HG03558 (cell line): ENCODE data around the gene NCAM1.

ENCODE experiments used
- ATAC-seq: cut with Tn5 transposase; IDR thresholded peaks from one replicate; pipeline ENCODE4 v1.9.1; 2021; ENCODE audit warnings: moderate number of reproducible peaks; ENCODE audit not compliant: unreplicated experiment; ENCODE audit errors: extremely low read depth

NCAM1 gene

DNA sequence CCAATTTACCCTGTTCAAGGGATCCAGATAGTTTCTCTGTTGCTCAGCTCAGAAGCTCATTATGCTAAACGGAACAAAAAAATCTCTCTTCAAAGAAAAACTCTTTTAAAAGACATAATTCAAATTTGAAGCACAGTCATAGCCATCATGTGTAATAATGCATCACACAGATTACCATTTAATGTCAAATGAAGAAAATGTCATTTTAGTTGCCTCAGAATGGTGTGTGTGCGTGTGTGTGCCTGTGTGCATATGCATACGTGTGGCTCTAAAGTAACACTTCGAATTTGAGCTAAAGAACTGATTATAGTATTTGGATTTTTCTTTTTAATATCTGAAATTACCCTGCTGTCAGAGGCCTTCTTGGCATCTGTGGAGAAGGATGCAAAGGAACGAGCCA lies 363.0 kb downstream of the NCAM1 start:
- no peak for ATAC-seq
